Sigmoid colon (tissue), 4 donors: Measurements from ENCODE around the gene DNAH14.

Experiments
- CTCF ChIP-seq, 4 experiments: fragments of 450-650 bp in 3 of 4; fragments of 200-600 bp in 1 of 4; IDR thresholded peaks; one replicate each; pipeline ENCODE4 v1.5.1; 2016 to 2019; ENCODE audit warnings: antibody characterized with exemption in 4 of 4, mild to moderate bottlenecking in 3 of 4, moderate library complexity in 2 of 4
- EP300 ChIP-seq, 4 donors: sonication (generic); formaldehyde crosslinking; IDR thresholded peaks; one replicate each; pipeline ENCODE4 v1.6.1; 2017; ENCODE audit warnings: antibody characterized with exemption in 4 of 4
- POLR2AphosphoS5 ChIP-seq, 4 donors: sonication (generic); formaldehyde crosslinking; IDR thresholded peaks; one replicate each; pipeline ENCODE4 v1.6.1; 2017; ENCODE audit warnings: antibody characterized with exemption in 4 of 4

DNA sequence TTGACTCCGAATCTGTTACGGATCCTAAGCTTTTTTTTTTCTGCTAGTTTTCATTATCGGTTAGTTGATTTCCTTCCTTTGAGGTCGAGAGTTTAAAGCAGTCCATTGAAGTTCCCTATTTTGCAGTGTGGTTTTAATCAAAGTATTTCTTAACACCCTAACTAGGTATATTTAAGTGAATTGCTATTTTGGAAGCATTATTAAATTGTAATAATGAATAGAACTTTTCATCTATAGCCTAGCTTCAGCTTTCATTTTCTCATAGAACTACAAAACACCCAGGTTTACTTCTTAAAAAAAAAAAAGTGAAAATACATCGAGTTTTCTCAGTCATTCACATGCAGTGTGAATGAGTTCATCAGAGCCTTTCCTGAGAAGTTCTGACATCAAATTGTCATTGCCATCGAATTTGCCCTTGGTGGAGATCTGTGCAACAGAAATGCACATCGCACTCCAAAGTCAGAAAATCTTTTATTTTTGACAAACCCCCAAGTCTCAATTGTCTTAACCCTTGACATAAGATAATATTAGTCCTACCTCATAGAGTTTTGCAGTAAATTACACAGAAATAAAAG, 499.5 kb downstream of the DNAH14 start:
- TF ChIP-seq CTCF (IDR thresholded peaks at IDR 0.05) (no peak), POLR2AphosphoS5 (IDR thresholded peaks at IDR 0.05) (no peak), EP300 (IDR thresholded peaks at IDR 0.05) (no peak)
